IMR-90 (cell line): ENCODE data around the gene IRAK2. TPM values are rescaled to one million over a fixed set of nuclear protein-coding genes. Genes with fewer than 3 reads are reported as not detected.

Source experiments
- ATAC-seq: fragments of 200-7000 bp; cut with Tn5 transposase; 2 replicates; pipeline ENCODE4 v1.9.1; 2020; ENCODE audit warnings: low read depth, mild to moderate bottlenecking, moderate library complexity
- BruUV-seq: library from RNA; stranded (reverse); fragments of 400-500 nt; replicated peaks from 2 replicates; lab custom pipeline; 2021; lab: Mats Ljungman, UMichigan
- CTCF ChIA-PET: fragments of 300-600 bp; formaldehyde crosslinking; extraction: SDS; loops from one replicate; lab custom pipeline; 2021; ENCODE audit warnings: antibody characterized with exemption; lab: Yijun Ruan, JAX
- POLR2A ChIA-PET: fragments of 300-600 bp; sonication (Branson Sonifier 250); formaldehyde crosslinking; loops from one replicate; lab custom pipeline; 2022; ENCODE audit warnings: antibody characterized with exemption; ENCODE audit not compliant: unreplicated experiment; lab: Charles Lee
- DNase-seq: peaks from one replicate; pipeline ENCODE4 v3.0.0; 2013
- H2AFZ ChIP-seq: replicated peaks from 2 replicates; pipeline ENCODE3; 2013; ENCODE audit warnings: low read length, mild to moderate bottlenecking; ENCODE audit not compliant: poor library complexity
- H2AK5ac ChIP-seq: 2 replicates; pipeline ENCODE4 v1.6.1; 2013; ENCODE audit warnings: low read depth, low read length, inconsistent platforms
- H2AK9ac ChIP-seq: replicated peaks from 2 replicates; pipeline ENCODE3; 2013; ENCODE audit warnings: mild to moderate bottlenecking, low read depth, low read length, moderate library complexity; ENCODE audit not compliant: poor library complexity
- H2BK120ac ChIP-seq: 2 replicates; pipeline ENCODE4 v1.6.1; 2013; ENCODE audit warnings: low read depth, low read length, inconsistent platforms
- H2BK15ac ChIP-seq: 3 replicates; pipeline ENCODE4 v1.6.1; 2013; ENCODE audit warnings: low read depth, low read length, inconsistent platforms
- H2BK20ac ChIP-seq: 2 replicates; pipeline ENCODE4 v1.6.1; 2013; ENCODE audit warnings: low read depth, mild to moderate bottlenecking, inconsistent platforms, low read length, moderate library complexity
- H2BK5ac ChIP-seq: 2 replicates; pipeline ENCODE4 v1.6.1; 2013; ENCODE audit warnings: mild to moderate bottlenecking, low read depth, low read length, inconsistent platforms; ENCODE audit not compliant: poor library complexity, severe bottlenecking
- H3K14ac ChIP-seq: replicated peaks from 2 replicates; pipeline ENCODE4 v1.6.1; 2013; ENCODE audit warnings: low read depth, low read length, inconsistent platforms
- H3K18ac ChIP-seq: 2 replicates; pipeline ENCODE4 v1.6.1; 2013; ENCODE audit warnings: low read depth, low read length, control low read depth
- H3K23ac ChIP-seq: 2 replicates; pipeline ENCODE4 v1.6.1; 2013; ENCODE audit warnings: low read depth, low read length, inconsistent platforms
- H3K27ac ChIP-seq: 2 replicates; pipeline ENCODE4 v1.5.1; 2013; ENCODE audit warnings: mild to moderate bottlenecking, control low read depth, low read length; ENCODE audit not compliant: insufficient read depth
- H3K27me3 ChIP-seq: 2 replicates; pipeline ENCODE4 v1.6.1; 2013; ENCODE audit warnings: low read length; ENCODE audit not compliant: control insufficient read depth, insufficient read depth
- H3K36me3 ChIP-seq: 2 replicates; pipeline ENCODE4 v1.6.1; 2013; ENCODE audit warnings: low read length, mixed read lengths; ENCODE audit not compliant: control insufficient read depth, insufficient read depth
- H3K4ac ChIP-seq: 2 replicates; pipeline ENCODE4 v1.6.1; 2013; ENCODE audit warnings: low read depth, low read length, inconsistent platforms
- H3K4me1 ChIP-seq: 2 replicates; pipeline ENCODE4 v1.6.1; 2013; ENCODE audit warnings: low read length, mixed read lengths; ENCODE audit not compliant: control insufficient read depth, insufficient read depth
- H3K4me2 ChIP-seq: 2 replicates; pipeline ENCODE4 v1.6.1; 2013; ENCODE audit warnings: low read depth, mild to moderate bottlenecking, control low read depth, low read length, moderate library complexity
- H3K4me3 ChIP-seq: 2 replicates; pipeline ENCODE4 v1.5.1; 2013; ENCODE audit warnings: low read depth, mild to moderate bottlenecking, control low read depth, low read length, moderate library complexity; ENCODE audit not compliant: insufficient read depth
- H3K56ac ChIP-seq: 2 replicates; pipeline ENCODE4 v1.6.1; 2013; ENCODE audit warnings: low read length, inconsistent platforms; ENCODE audit not compliant: insufficient read depth; ENCODE audit errors: extremely low read depth
- H3K79me1 ChIP-seq, 2 experiments: 2 replicates each; pipeline ENCODE4 v1.6.1; 2013; ENCODE audit warnings: low read length in 2 of 2, inconsistent platforms in 1 of 2, low read depth in 1 of 2
- H3K9ac ChIP-seq: 2 replicates; pipeline ENCODE4 v1.6.1; 2013; ENCODE audit warnings: low read depth, low read length, control low read depth
- H3K9me1 ChIP-seq: 2 replicates; pipeline ENCODE4 v1.6.1; 2013; ENCODE audit warnings: low read length, inconsistent platforms; ENCODE audit not compliant: insufficient read depth
- H3K9me3 ChIP-seq: 2 replicates; pipeline ENCODE4 v1.6.1; 2013; ENCODE audit warnings: low read length; ENCODE audit not compliant: control insufficient read depth, insufficient read depth
- H4K20me1 ChIP-seq: 2 replicates; pipeline ENCODE4 v1.6.1; 2013; ENCODE audit warnings: low read length, inconsistent platforms; ENCODE audit not compliant: insufficient read depth
- H4K5ac ChIP-seq: 2 replicates; pipeline ENCODE4 v1.6.1; 2013; ENCODE audit warnings: mild to moderate bottlenecking, low read depth, low read length, control low read depth
- H4K8ac ChIP-seq, 2 experiments: 2 replicates each; pipeline ENCODE4 v1.6.1; 2013; ENCODE audit warnings: low read depth in 2 of 2, low read length in 2 of 2, control low read depth in 1 of 2, inconsistent platforms in 1 of 2
- H4K91ac ChIP-seq: 2 replicates; pipeline ENCODE4 v1.6.1; 2013; ENCODE audit warnings: low read depth, low read length, inconsistent platforms; ENCODE audit not compliant: insufficient read depth
- FOS ChIP-seq: fragments of 150-350 bp; IDR thresholded peaks from 2 replicates; pipeline ENCODE4 v1.6.1; 2016; ENCODE audit warnings: low read depth, low read length
- MAFK ChIP-seq: IDR thresholded peaks from 2 replicates; pipeline ENCODE4 v1.6.1; 2012; ENCODE audit warnings: low read depth, low read length, improper control_type of control experiment
- MXI1 ChIP-seq: IDR thresholded peaks from 2 replicates; pipeline ENCODE4 v1.6.1; 2012; ENCODE audit warnings: low read depth, mild to moderate bottlenecking, low read length, moderate library complexity, borderline replicate concordance
- RCOR1 ChIP-seq: IDR thresholded peaks from 2 replicates; pipeline ENCODE4 v1.6.1; 2012; ENCODE audit warnings: mild to moderate bottlenecking, low read length, improper control_type of control experiment; ENCODE audit not compliant: insufficient replicate concordance
- WGBS, 2 experiments: methylation state at CpG; one replicate each; pipeline versions ENCODE4 v1.1.5 to v1.1.7; 2013; ENCODE audit warnings: missing lambda C conversion rate in 2 of 2; ENCODE audit not compliant: insufficient read length in 1 of 2; ENCODE audit errors: extremely low coverage in 2 of 2; 5-methylcytosine and 5-hydroxymethylcytosine counted together
- dilution Hi-C: fragments of 300-500 bp; cut with HindIII; formaldehyde crosslinking; loops from one replicate; pipeline ENCODE4 v1.14.3; 2018; ENCODE audit warnings: low sequenced_read_pairs; ENCODE audit not compliant: unreplicated experiment
- in situ Hi-C: fragments of 300-500 bp; cut with MboI; formaldehyde crosslinking; loops from 3 replicates; pipeline ENCODE4 v1.14.3; 2019; ENCODE audit warnings: low sequenced_read_pairs, inconsistent platforms, mixed read lengths
- intact Hi-C: fragments of 100-400 bp; cut with micrococcal nuclease; formaldehyde crosslinking; loops from 2 replicates; pipeline ENCODE4 v1.10.0; 2022
- polyA plus RNA-seq, 3 experiments: library from polyadenylated mRNA; depleted of rRNA; stranded (reverse); fragments of >200 nt; gene quantifications; 2 replicates each; pipeline ENCODE4 v1.2.3, GENCODE V29; 2012; ENCODE audit warnings: low replicate concordance in 1 of 3
- total RNA-seq: library from RNA; depleted of rRNA; stranded (reverse); fragments of >200 nt; gene quantifications from 2 replicates; pipeline ENCODE4 v1.2.3, GENCODE V29; 2012
- TF ChIP-seq, protein P1 (sequence below): fragments of 150-350 bp; IDR thresholded peaks from 2 replicates; pipeline ENCODE4 v1.6.1; 2017; ENCODE audit warnings: mild to moderate bottlenecking, antibody characterized with exemption, low read length, low read depth

Gene IRAK2
- total and polyA plus RNA-seq, 2 of the 4 experiments (the other 2 are of a cell fraction) = 6.9 to 8.1 TPM

DNA sequence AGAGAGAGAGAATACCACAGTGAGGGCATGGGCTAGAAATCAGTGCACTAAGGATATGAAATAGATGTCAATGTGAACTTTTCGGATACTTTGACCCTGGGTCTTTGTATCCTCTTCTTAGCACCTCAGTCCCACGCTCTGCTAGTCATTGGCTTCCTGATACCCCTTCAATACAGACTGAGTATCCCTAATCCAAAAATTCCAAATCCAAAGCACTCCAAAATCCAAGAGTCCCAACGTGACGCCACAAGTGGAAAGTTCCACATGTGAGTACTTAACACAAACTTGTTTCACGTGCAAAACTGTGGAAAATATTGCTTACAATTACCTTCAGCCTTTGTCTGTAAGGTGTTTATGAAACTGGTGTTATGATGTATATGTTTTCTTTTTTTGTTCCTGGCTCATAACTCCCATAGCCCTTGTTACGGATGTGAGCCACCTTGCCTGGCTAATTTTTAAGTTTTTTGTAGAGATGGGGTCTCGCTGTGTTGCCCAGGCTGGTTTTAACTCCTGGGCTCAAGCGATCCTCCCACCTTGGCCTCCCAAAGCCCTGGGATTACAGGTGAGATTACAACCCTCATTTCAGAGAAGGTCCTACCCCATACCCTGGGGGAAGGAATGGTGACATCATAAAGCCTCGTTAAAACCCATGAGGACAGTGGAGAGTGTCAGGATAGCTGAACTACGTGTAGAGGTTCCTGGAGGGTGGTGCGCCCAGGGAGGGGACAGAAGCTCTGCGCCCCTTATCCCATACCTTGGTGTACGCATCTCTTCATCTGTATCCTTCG is 10.2 kb upstream of the IRAK2 start:
- in situ Hi-C loops = no loop called here
- ATAC-seq = no peak
- no TSS peak for BruUV-seq

More for the DNA sequence above, 10.2 kb upstream of the IRAK2 start:
- TF ChIP-seq MXI1 (no peak), RCOR1 (no peak), MAFK (no peak), FOS (no peak)
- TF ChIP-seq, protein P1, sequence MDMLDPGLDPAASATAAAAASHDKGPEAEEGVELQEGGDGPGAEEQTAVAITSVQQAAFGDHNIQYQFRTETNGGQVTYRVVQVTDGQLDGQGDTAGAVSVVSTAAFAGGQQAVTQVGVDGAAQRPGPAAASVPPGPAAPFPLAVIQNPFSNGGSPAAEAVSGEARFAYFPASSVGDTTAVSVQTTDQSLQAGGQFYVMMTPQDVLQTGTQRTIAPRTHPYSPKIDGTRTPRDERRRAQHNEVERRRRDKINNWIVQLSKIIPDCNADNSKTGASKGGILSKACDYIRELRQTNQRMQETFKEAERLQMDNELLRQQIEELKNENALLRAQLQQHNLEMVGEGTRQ = no peak
- Histone ChIP-seq H2BK120ac (no peak overlapping the region), H4K5ac (no peak overlapping the region), H3K4me3 (no peak overlapping the region), H3K4me2 (no peak overlapping the region), H2BK20ac (no peak overlapping the region), H3K18ac (no peak overlapping the region), H4K91ac (no peak overlapping the region), H3K9ac (no peak overlapping the region), H3K36me3 (peaks cover 26% of the 10 kb centered on the region), H2BK5ac (no peak overlapping the region), H3K27ac (no peak overlapping the region), H3K9me1 (no peaks in the 10 kb centered on the region), H3K56ac (no peak overlapping the region), H3K9me3 (no peaks in the 10 kb centered on the region), H3K79me1 (peaks cover 3 to 8% of the 10 kb centered on the region in 2 experiments; a peak in 3 of 4 replicates), H3K14ac (no peak overlapping the region), H2AK9ac (no peak overlapping the region), H3K23ac (no peak overlapping the region), H4K20me1 (peaks cover 3% of the 10 kb centered on the region; the same call in 1 of the 2 replicates), H3K27me3 (no peaks in the 10 kb centered on the region), H2BK15ac (no peak overlapping the region), H3K4ac (no peak overlapping the region), H4K8ac (no peak overlapping the region), H3K4me1 (no peaks in the 10 kb centered on the region), H2AFZ (no peak overlapping the region), H2AK5ac (no peak overlapping the region)
- dilution Hi-C loops = no loop called here
- WGBS, 2 experiments = no CpG with 5 or more reads among the region's 14 CpGs
- ChIA-PET POLR2A (no interaction called here), CTCF (no interaction called here)
- no peak for DNase-seq
- intact Hi-C loops = no loop called here
